OCI-M1 (cell line): ENCODE data around the gene RBM28.
"Not testable (repeated sequence)": the region's sequence is repeated elsewhere in the genome, so short reads cannot be mapped to it uniquely, and the experiment has no call there.

Experiments
- DNase-seq: peaks from one replicate; lab custom pipeline; 2025; lab: John Stamatoyannopoulos, UW

RBM28 gene

DNA sequence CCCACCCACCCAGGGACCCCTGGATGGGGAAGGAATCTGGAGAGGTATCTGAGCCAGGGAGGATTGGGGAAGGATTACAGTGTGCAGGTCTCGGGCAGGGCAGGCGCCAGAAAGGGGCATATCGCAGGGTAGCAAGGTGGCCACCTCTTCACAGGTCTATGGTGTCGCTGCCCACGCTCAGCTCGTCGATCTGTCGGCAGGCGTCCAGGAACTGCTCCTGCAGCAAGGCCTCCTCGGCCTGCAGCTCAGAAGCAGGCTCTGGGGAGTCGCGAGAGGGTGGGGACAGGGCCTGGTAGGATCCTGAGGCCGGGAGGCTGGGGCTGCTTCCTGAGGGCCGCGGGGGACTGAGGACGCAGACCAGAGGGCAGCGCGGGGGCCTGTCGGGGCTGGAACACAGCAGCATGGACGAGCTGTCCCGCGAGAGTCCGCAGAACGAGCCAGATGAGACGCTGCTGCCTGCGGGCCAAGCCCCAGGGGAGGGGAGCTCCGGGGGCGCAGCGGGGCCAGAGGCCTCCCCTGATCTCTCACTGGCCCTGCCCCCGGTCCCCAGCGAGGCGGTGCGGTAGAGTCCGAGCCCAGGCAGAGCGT lies 7.1 kb upstream of the RBM28 start:
- DNase-seq: no peak

DNA sequence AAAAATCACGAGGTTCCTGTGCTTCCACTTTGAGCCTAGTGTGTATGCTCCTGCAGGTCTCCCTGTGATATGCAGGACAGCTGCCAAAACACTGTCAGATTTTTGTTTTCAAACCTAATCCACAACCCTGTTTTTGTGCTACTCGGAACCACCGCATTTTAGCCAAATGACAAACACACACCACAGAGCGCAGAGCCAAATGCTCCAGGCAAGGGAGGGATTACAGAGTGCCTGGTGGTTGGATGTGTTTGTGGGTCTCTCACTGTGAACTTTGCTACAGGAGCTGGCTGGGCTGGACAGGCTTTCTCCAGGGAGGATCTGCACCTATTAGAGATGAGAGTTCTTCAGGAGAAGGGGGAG lies 5.7 kb upstream of the RBM28 start:
- no peak for DNase-seq

DNA sequence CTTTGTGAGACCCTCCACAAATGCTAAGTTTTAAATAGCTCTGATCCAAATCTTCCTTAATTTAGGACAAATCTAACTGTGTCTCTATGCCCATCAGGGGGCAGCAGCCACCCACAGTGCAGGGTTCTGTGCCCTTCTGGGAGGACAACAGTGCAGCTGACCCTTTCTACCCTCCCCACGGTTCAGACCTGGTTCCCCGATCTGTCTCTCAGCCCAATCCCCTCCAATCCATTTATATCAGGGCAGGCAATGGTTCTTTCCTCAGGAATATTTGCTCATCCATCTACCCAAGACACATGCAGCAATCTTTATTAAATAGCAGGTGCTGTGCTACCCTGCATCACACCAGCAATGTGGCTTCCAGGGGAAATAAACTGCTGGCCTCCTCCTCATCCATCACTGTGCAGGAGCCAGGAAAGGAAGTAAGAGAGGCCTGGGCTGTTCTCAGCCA lies 4.0 kb upstream of the RBM28 start:
- peak; percentile 71 for DNase-seq

DNA sequence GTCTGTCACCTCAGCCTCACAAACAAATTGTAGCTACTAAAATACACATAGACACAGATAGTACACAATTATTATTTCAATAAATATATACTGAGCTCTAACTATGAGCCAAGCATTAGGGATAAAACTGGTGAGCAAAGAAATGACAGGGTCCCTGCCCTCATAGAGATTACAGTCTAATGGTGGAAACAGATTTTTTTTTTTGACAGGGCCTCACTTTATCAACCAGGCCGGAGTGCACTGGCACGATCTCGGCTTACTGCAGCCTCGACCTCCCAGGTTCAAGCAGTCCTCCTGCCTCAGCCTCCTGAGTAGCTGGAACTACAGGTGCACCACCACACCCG lies 695 bp upstream of the RBM28 start:
- no peak for DNase-seq

DNA sequence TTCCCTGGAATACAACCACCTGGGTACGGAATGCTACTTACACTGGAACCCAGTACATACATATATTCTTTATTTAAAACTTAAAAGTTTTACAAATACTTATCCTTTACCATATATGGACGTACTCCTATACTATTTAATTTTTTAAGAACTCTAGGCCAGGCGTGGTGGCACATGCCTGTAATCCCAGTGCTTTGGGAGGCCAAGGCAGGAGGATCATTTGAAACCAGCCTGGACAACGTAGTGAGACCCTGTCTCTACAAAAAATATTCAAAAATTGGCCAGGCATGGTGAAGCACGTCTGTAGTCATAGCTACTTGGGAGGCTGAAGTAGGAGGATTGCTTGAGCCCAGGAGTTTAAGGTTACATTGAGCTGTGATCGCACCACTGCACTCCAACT lies 2.0 kb downstream of the RBM28 start:
- DNase-seq: no peak

DNA sequence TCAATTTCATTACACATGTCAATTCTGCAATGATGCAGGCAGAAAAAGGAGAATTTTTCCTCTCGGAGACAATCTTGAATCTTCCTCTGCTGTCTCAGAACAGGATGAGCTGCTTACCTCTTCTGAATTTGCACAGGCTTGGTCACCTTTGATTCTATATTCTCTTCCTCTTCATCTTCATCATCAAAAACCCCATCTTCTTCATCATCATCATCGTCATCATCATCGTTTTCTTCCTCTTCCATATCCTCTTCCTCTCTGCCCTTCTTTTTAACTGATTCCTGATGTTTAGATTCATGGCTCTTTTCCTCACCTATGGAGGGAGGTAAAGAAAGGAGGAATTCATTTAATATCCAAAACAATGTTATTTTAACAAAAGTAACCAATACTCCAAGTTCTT lies 8.0 kb downstream of the RBM28 start:
- DNase-seq: no peak

DNA sequence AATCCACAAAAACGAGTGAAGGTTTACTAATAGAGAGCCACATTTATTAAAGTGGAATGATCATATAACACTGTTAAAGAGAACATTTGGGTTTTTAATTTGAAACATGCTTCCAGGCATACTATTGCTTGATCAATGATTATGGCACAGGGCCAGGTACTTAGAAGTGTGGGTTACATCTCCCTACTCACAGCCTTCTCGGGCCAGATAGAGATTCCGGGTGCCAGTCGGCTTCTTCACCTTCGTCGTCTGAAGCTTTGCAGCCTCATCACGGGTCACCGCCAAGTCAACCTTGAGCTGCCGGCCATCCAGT lies 19.4 kb downstream of the RBM28 start:
- no peak for DNase-seq

DNA sequence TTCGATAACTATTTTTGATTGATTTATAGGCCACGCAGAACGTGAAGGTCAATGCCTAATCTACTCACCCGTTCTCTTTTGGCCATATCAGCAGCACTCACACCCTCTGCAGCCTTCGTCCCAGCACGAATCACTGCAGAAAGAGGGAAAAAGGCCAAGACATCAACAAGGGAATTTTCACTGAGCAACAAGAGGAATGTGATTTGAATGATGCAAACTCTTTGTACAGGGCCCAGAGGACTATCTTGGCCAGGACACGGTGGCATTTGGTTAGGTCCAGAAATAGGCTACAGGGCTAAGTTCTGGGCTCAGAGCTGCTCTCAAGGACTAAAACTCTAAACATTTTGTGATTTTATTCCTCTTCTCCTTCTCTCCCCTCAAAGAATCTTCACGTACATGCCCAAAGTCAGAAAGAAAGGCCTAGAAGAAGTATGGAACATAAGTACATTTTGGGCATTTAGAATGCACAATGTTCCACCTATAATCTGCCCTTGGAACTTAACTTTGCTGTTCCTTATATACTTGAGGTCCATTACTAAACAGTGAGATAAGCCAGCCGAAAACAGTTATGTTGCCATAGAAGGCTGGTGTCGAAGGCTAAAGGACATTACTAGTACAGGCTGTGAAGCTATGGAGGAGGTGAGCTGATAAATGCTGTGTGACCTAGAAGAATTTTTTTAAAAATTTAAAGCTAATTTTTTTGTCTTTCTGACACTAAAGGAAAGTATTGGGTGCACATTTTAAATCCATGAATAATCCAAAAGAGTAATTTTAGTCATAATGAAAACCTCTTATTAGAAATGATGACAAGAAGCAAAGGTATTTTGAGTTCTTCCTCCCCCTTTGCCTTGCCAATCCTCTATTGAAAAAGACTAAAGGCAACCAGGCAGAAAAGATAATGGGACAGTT lies 20.0 kb downstream of the RBM28 start:
- DNase-seq: no peak

DNA sequence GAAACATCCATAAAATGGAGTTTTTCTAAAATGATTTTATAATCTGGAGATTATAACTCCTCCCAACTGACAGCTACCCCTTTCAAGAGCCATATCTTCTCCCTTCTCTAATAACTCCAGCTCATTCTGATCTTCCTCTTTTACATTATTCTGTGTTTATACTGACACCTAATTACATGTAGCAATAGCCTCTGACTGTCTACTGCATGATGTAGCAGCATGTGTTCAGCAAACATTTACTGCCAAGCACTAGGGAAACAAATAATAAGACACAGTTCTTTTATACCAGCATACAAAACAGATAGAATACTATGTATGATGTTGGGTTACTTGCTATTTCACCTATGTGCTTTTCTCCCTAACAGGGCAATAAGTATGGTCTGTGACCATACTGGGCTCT lies 20.7 kb downstream of the RBM28 start:
- no peak for DNase-seq

DNA sequence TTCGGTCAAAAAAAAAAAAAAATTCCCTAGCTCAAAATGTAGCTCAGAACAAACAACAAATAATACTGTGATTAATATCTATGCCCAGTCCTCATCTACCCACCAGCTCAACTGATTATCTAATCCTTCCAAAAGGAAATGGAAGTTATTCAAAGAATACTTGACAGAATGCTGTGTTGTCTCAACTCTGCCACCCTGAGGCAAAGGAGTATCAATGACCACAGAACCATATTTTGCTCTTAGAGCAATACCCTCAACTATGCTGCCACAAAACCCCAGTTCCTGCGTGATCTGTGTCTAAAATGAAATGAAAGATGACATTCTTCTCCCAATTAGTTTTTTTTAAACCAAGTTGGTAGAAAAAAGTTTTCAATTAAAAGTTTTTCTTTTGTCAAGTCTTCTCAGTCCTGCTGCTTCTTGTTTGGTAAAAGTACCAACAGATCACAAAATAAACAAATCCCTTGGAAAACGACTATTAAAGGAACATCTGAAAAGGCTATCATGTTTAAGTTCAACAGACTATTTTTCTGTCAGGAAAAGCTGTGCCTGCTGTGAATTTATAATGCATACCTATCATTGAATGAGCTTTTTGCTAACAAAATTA lies 21.6 kb downstream of the RBM28 start:
- DNase-seq: peak; percentile 48

DNA sequence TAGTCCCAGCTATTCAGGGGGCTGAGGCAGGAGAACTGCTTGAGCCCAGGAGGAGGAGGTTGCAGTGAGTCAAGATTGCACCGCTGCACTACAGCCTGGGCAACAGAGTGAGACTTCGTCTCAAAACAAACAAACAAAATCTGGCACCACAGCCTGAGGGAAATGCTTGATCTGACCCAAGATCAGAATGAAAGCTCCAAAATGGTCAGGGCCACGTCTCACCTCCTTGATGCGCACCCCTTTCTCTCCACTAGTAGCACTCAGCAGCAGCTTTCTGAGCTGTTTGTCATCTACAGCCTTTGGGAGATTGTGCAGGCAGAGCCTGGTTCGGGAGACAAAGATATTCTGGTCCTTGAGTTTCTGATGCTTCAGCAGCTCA lies 22.7 kb downstream of the RBM28 start:
- no peak for DNase-seq

DNA sequence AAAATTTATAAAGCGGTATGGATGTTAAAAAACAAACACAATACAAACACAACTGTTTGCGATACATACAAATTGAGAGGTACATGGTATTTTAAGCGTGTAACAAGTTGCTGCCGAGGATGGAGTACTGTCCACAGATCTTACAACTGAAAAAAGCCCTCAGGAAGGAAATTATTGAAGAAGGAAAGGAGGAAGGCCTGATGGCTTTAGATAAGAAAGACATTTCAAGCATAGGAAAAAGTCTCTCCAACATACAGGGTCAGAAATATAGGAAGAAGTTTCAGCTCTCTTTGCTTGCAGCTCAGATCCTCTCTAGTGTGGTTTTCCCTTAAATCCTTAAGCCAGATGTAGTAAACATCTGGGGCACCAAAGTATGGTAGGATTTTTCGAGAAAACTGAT lies 25.0 kb downstream of the RBM28 start:
- no peak for DNase-seq

DNA sequence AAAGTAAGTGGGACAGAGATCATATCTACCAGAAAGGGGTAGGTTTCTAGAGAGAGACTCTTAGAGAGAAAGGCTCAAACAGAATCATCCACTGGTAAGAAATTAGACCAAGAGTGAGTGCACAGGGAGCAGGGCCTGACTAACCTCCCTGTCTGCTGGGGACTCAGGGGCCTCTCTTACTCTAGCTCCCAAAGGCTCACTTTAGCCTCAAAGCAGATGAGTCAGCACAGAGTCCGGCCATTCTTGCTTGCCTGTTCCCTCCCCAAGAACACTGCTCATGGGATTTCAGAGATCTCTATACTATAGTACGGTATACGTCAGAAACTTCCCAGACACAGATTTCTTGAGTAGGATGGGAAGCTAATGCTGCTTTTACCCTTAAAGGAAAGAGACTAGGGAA lies 32.7 kb downstream of the RBM28 start:
- DNase-seq: no peak

DNA sequence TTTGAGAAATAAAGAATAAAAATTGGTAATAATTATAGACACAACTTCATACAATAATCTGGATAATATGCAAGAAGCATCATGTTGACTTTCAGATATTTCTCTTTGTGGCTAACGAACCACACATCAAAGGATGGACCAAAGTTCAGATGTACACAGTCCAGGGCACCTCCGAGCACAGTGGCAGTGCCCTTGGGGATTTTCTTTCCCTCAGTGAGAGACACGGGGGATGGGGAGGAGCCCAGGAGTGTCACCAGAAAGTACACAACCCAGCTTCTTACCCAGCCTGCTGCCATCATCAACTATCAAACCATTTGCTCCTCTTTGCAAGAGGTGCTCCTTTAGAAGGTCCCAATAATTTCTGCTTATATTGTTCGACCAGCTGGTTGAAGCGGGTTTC lies 33.2 kb downstream of the RBM28 start:
- DNase-seq: no peak

DNA sequence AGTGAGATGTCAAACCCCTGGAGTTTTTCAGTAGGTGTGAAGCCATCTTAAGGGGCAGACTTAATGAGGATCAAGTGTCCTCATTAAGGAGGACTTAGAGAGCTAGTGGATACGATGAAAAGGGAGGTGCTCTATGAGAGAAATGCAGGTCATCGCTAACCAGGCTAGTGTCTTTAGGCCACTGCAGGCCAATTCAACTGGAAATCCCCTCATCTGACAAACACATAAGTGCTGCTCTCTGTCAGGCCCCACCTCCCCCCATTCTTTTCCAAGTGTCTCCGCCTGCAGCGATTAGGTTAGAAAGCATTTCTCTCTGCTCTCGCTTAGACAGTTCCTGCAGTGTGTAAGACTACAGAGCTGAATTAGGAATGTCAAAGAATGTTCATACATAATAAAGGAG lies 33.7 kb downstream of the RBM28 start:
- DNase-seq: no peak

DNA sequence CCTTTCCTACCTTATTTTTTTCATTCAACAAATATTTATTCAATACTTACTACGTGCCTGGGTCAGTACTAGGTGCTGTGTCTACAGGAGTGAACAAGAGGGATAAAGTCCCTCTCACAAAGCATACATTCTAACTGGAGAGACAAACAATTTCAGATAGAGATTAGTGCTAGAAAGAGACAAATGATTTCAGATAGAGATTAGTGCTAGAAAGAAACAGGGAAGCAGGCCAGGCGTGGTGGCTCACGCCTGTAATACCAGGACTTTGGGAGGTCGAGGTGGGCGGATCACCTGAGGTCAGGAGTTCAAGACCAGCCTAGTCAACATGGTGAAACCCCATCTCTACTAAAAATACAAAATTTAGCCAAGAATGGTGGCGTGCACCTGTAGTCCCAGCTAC lies 34.6 kb downstream of the RBM28 start:
- no peak for DNase-seq

DNA sequence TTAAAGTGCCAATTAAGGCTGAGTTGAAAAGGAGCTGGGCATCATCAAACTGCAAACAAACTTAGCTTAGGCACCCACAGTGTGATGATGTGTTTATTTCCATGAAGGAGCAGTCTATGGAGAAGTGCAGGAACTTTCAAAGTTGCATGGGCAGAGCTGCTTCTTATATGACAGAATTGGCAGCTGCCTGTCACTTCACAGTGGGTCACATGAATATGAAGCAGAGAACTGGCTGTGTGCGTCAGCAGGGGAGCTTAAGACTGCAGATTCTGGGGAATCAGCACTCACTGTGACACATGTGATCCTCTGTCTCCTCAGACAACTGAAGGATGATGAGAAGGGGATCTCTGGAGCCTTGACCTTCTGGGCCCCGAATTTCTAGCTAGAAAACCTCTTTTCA lies 36.6 kb downstream of the RBM28 start:
- no peak for DNase-seq

DNA sequence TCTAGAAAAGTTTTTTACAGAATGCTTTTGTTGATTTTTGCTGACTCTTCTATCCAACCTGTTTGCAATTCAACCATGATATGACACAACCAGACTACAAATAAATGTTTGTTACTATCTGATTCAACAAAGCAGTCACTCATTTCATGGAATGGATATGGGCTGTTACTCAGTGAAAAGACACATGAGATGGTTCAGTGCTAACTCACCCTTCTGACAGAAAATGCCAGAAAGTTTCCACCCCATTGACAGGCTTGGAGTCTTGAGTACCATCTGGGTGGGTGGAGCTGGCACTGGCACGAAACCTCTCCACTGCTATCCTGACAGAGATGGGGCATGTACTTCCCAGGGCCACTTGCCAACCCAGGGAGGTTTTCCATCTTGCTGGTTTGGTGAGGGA lies 39.5 kb downstream of the RBM28 start:
- DNase-seq: no peak

DNA sequence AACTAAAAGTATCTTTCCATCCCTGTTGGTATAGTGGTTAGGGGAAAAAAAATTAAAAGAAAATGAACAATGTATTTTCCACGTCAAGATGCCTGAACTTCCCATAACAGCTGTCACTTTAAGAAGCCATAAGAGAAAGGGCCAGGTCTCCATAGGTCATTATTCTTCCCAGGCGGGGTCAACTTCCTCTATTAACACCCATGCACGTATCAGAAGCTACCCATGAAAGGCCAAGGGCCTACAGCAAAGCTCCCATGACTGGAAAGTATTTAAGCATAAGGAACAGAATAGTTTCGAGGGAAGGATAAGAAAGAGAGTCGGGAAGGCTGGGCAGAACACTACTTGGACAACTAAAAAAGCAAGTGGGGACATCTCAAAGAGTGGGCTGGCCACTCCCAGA lies 40.1 kb downstream of the RBM28 start:
- DNase-seq: no peak

DNA sequence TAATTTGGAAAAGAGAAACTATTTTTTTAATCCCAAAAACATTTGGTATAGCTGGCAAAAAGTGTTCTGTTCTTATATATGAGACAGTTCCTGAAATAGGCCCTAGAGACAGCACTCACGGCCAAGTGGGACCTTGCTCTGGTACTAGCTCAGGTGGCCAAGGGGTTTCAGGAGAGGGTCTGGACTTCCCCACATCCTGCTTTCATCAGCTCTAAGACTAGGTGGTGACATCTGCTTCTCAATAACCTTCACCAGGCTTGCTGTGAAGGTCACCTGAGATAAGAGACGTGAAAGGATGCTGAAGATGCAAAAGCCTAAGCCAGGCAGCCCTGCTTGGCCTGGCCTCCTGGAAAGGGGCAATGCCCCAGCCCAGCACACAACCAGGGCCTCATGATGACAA lies 40.6 kb downstream of the RBM28 start:
- DNase-seq: no peak

DNA sequence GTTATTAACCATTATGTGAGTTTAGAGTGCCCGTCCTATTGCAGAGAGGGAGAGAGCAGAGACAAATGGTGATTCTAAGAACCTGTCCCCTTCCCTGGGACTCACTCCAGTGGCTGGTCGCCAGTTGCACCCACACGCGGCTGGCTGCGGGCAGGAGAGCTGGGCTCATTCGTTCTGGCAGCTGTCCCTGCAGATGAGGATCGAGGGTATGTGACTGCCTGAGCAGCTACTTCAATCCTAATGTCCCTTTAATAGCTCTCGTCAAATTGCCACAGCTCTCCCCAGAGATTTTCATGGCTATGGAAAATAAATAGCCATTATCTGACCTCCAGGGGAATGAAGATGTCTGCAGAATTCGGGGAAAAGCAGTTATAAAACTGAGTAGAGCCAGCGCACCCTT lies 41.6 kb downstream of the RBM28 start:
- DNase-seq: no peak

DNA sequence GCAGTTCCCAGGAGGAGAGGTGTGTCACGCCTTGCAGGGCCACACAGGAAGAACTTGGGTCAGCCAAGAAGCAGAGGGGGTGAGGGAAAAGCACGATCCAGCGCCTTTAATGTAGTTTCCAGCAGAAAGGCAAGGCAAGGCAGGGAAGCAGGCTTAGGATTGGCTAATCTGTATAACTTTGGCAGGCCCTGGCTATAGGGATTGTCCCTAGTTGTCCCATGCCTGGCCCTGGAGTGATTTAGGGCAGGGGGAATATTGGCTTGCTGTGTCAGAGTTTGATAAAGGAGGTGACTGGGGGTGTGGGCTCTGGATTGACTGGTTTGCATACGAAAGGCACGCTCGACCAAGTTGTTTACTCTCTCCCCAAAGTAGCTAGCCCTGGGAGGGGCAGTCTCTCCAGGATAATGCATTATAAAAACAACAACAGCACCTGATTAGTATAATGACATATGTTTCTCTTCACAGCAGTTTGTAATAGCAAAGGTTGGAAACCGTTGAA lies 44.5 kb downstream of the RBM28 start:
- DNase-seq: no peak

DNA sequence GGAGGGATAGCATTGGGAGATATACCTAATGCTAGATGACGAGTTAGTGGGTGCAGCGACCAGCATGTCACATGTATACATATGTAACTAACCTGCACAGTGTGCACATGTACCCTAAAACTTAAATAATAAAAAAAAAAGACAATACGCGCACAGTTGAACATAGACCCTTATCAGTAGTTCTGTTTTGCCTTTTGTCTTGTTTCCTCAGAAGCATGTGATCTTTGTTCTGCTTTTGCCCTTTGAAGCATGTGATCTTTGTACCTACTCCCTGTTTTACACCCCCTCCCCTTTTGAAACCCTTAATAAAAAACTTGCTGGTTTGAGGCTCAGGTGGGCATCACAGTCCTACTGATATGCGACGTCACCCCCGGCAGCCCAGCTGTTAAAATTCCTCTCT lies 45.7 kb downstream of the RBM28 start:
- DNase-seq: not testable (repeated sequence)

DNA sequence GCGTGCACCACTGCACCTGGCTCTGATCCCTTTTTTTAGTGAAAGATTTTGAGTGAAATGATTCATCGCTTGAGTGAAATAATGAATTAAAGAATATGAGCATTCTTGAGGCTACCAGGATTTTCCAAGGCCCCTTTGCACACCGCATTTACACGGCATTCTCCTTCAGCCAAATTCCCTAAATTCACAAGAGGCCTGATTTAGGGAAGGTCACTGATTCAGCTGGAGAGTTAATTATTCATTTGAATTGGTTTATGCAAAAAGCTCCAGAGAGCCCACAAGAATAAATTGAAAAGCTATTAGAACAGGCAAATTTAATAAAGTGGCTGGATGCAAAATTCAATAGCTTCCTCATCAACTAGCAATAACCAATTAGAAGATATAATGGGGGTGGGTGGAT lies 56.2 kb downstream of the RBM28 start:
- DNase-seq: no peak
